Activated CD8-positive, alpha-beta T cell treated with anti-CD3 and anti-CD28 coated beads, Interleukin-2, amount 10 ng/mL, durations not matched to agents 7 days and 5 days (primary cell): ENCODE measurements around the gene GPR146. TPM values are rescaled to one million over a fixed set of nuclear protein-coding genes. Genes with fewer than 3 reads are reported as not detected.
"Not testable (repeated sequence)": the region's sequence is repeated elsewhere in the genome, so short reads cannot be mapped to it uniquely, and the experiment has no call there.

Source experiments
- ATAC-seq: fragments of 150-1000 bp; cut with Tn5 transposase; one replicate; pipeline ENCODE4 v1.10.0; 2021; ENCODE audit warnings: moderate library complexity
- CTCF ChIA-PET: fragments of 350-600 bp; sonication (Branson Sonifier 250); formaldehyde crosslinking; loops from one replicate; lab custom pipeline; 2021; ENCODE audit warnings: antibody characterized with exemption; lab: Charles Lee
- POLR2A ChIA-PET: fragments of 350-600 bp; sonication (Branson Sonifier 250); formaldehyde crosslinking; loops from one replicate; lab custom pipeline; 2021; ENCODE audit warnings: antibody characterized with exemption; lab: Charles Lee
- DNase-seq: peaks from one replicate; pipeline ENCODE4 v3.0.0-alpha.2; 2020
- H3K27ac Mint-ChIP-seq: one replicate; pipeline ENCODE4 v1.8.0; 2021; ENCODE audit warnings: mild to moderate bottlenecking, mixed read lengths
- H3K27me3 Mint-ChIP-seq: one replicate; pipeline ENCODE4 v1.8.0; 2021; ENCODE audit warnings: low read depth, mixed read lengths
- H3K36me3 Mint-ChIP-seq: one replicate; pipeline ENCODE4 v1.8.0; 2021; ENCODE audit warnings: low read depth, mixed read lengths
- H3K4me1 Mint-ChIP-seq: one replicate; pipeline ENCODE4 v1.8.0; 2021; ENCODE audit warnings: low read depth, mixed read lengths
- H3K4me3 Mint-ChIP-seq: one replicate; pipeline ENCODE4 v1.8.0; 2021; ENCODE audit warnings: mild to moderate bottlenecking, mixed read lengths
- H3K9me3 Mint-ChIP-seq: one replicate; pipeline ENCODE4 v1.8.0; 2022; ENCODE audit warnings: mixed read lengths; ENCODE audit not compliant: insufficient read depth
- total RNA-seq, 2 experiments: library from RNA; stranded (reverse); gene quantifications; one replicate each; pipeline ENCODE4 v1.2.3, GENCODE V29; 2021

The GPR146 gene, protein sequence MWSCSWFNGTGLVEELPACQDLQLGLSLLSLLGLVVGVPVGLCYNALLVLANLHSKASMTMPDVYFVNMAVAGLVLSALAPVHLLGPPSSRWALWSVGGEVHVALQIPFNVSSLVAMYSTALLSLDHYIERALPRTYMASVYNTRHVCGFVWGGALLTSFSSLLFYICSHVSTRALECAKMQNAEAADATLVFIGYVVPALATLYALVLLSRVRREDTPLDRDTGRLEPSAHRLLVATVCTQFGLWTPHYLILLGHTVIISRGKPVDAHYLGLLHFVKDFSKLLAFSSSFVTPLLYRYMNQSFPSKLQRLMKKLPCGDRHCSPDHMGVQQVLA
- 1 to 10 TPM; 2.7 to 3.1 TPM for total RNA-seq

DNA sequence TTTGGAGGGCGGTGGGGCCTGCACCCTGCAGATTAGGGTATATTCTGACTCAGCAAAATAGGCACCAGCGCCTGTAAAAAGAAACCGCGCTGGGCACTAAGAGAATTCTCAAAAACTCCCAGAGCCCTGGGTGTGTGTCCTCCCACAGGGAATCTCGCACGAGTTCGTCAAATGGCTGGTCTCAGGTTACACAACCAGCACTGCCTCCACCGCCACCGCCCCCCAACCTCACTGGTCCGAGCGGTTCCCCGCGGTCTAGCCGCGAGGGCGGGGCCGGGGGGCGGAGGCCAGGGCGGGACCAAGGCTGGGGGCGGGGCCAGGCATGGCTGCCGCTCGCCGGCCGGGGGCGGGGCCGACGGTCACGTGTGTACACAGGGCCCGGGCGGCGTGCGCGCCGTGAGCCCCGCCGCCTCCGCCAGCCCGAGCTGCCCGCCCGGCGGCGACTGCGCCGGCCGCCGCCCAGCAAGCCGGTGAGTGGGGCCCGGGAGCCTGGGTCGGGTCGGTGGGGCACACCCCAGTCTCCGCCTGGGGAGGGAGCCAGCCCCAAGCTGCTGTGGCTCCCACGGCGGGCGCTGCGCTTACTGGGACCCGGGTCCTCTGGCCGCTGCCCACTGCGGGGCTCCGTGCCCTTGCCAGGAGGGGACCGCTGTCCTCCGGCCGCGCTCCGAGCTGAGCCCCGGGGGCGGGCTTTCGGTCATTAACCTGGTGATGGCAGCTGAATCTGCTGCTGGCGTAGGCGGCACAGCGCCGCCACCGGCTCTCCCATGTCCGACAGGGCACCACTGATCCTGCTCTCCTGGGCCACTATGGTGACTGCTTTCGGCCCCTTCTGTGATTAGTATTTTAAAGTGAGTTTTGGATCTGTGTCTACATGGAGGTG lies at the start of gene GPR146:
Gene GPR146 (plus strand): TSS at position 358 of the 880 bp plus-strand sequence. CDS start 12,970 bp downstream, outside the sequence.
- no peaks in the 10 kb centered on the region for H3K9me3 Mint-ChIP-seq
- peaks cover 69% of the 10 kb centered on the region for H3K4me1 Mint-ChIP-seq
- ChIA-PET POLR2A (interaction anchor here (1.3 kb wide), 2 partner anchors 17 to 42 kb away, joined by 3 to 5 read pairs; no protein-coding TSS in a partner anchor), CTCF (interaction anchor here (1.0 to 4.6 kb wide), 8 partner anchors 10 to 94 kb away, joined by 3 to 43 read pairs (median 7); a partner anchor contains a TSS)
- no peaks in the 10 kb centered on the region for H3K27me3 Mint-ChIP-seq
- DNase-seq (peak; percentile 92), ATAC-seq (peak; percentile 94)
- peak within 1 kb of the TSS; percentile 77 for H3K4me3 Mint-ChIP-seq
- no peaks in the 10 kb centered on the region for H3K36me3 Mint-ChIP-seq
- peak within 1 kb of the TSS; percentile 78 for H3K27ac Mint-ChIP-seq

DNA sequence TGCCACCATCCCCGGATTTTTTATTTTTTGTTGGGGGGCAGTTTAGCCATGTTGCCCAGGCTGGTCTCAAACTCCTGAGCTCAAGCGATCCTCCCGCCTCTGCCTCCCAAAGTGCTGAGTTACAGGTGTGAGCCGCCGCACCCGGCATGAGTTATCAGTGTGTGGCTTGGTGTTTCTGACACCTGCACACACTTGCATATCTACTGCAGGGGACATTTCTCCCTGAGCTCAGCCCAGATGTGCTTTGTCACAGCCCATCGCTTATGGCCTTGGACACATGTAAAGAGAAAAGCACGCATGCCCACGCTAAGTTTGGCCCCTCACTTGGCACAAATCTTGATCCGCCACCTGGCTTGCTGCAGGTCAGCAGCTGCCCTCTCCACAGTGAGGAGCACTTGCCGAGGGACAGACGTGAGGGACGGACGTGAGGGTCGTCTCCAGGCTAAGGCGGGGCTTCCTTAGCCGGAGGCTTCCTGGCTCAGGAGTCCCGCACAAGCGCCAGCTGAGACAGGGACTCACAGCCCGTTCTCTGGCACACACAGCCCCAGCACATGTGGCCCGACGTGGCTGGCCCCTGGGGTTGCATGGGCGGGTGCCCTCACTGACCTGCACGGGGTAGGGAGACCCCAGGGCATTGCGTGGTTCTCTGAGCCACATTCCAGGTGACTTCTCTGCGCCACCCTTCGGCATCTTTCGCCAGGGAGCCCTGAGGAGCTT lies 49.6 kb upstream of the GPR146 start:
- H3K27me3 Mint-ChIP-seq, result no peaks in the 10 kb centered on the region
- ATAC-seq (no peak), DNase-seq (no peak)
- no peaks in the 10 kb centered on the region for H3K9me3 Mint-ChIP-seq
- no peaks in the 10 kb centered on the region for H3K36me3 Mint-ChIP-seq
- peaks cover 4% of the 10 kb centered on the region for H3K4me1 Mint-ChIP-seq
- H3K27ac Mint-ChIP-seq, result peak overlapping the region; percentile 15
- H3K4me3 Mint-ChIP-seq, result no peak overlapping the region
- ChIA-PET POLR2A (no interaction called here), CTCF (interaction anchor here (1.2 to 8.1 kb wide), 11 partner anchors 10 to 198 kb away, joined by 3 to 176 read pairs (median 19); partner anchors contain the start of gene GPR146)

DNA sequence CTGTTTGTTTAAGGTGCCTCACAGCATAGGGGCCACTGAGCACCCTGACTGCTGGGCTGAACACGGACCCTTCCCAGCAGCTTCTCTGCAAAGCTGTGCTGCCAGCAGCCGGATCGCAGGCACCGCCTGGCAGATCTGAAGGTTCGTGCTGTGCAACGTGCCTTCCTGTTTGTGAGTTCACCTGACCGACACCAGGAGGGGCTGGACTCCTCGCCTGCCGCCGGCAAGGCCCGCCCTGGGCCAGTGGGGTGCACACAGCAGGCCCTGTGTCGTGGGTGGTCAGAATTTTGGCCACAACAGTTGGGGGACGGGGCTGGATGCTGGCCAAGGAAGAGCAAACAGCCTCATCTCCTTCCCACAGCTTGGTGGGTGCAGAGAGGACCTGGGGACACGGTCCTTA lies 48.8 kb upstream of the GPR146 start:
- POLR2A ChIA-PET, result no interaction called here
- no peak overlapping the region for H3K4me3 Mint-ChIP-seq
- H3K27me3 Mint-ChIP-seq, result no peaks in the 10 kb centered on the region
- peaks cover 4% of the 10 kb centered on the region for H3K4me1 Mint-ChIP-seq
- no peaks in the 10 kb centered on the region for H3K36me3 Mint-ChIP-seq
- CTCF ChIA-PET, result interaction anchor here (4.3 to 8.1 kb wide), 3 partner anchors 49 to 180 kb away, joined by 43 to 176 read pairs (median 75); partner anchors contain the start of gene GPR146
- DNase-seq (no peak), ATAC-seq (no peak)
- H3K9me3 Mint-ChIP-seq, result no peaks in the 10 kb centered on the region
- H3K27ac Mint-ChIP-seq, result no peak overlapping the region

DNA sequence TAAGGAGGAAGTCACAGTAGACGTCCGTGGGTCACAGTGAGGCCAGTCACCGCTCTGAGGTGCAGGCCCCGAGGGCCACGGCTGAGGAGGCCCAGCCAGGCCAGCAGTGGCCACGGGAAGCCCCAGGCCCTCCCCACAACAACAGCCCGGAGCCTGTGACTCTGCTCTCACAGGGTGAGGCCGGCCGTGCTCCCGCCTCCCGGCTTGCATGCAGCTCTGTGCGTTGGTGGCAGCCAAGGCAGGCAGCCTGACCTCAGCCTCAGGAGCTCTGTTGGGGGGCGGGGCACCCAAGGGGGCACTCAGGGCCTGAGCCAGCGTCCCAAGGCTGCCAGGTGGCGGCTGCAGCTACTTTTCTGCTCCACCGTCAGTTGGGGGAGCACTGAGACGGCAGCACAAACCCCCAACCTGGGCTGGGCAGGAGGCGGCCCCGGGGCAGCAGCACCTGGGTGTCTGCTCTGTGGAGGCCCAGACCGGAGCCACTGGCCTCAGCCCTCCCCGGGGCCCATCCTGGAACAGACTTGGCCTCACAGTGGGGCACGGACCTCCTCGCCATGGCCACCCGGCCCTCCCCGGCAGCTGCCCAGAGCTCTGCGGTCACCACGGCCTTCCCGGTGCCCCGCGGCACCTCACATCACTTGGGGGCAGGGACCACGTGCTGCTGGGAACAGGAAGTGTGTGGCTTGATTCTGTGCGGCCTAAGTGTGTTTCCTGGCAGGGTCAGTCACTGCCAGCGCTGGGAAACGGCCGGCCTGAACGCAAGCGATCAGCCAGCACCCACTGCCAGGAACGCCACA lies 48.1 kb upstream of the GPR146 start:
- DNase-seq (no peak), ATAC-seq (no peak)
- Mint-ChIP-seq H3K4me3 (no peak overlapping the region), H3K27me3 (no peaks in the 10 kb centered on the region), H3K4me1 (peaks cover 4% of the 10 kb centered on the region), H3K9me3 (no peaks in the 10 kb centered on the region), H3K27ac (no peak overlapping the region), H3K36me3 (no peaks in the 10 kb centered on the region)
- CTCF ChIA-PET, result interaction anchor here (6.0 to 8.1 kb wide), 2 partner anchors 69 to 179 kb away, joined by 75 to 176 read pairs; no protein-coding TSS in a partner anchor
- POLR2A ChIA-PET, result interaction anchor here (0.6 kb wide), 1 partner anchor 223 kb away, joined by 3 read pairs; no protein-coding TSS in a partner anchor

DNA sequence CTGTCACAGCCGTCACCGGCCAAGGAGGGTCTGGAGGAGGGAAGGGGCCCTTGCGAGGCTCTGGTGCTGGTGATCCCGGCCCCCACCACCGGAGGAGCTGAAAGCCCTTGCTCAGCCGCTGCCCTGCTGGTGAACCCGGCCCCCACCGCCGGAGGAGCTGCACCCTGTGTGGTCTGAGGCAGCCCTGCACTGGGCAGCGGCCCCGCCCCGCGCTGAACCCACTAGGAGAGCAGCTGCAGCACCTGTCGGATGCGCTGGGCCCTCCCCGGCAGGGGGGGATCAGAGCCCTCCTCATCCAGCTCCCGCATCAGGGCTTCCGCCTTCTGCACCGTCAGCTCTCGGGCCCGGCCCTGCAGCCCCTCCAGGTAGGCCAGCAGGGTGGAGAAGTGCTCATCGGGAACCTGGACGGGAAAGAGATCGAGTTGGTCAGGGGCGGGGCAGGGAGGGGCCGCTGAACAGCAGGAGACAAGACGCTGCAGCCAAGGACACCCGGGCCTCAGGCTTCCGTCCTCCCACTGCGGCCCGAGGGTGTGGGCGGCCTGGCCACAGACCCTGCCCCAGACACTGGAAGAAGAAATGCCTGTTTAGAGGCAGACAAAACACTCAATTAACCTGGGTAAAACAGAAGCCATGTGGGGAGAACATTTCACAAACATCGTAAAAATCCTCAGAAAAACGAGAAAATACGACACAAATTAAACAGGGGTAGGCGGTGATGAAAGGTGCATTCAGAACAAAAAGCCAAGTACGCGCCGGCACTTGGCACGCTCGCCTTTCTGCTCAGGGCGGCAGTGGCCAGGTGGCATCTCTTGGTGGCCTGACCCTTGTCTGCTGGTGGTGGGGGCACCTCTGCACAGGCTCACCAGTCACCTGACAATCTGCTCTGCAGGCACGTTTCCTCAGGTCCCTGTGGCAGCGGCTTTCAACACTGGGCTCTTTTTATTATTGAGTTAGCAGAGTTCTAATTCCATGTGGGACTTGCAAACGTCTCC lies 46.6 kb upstream of the GPR146 start:
- Mint-ChIP-seq H3K9me3 (no peaks in the 10 kb centered on the region), H3K4me3 (no peak overlapping the region), H3K4me1 (peaks cover 4% of the 10 kb centered on the region), H3K27me3 (no peaks in the 10 kb centered on the region), H3K36me3 (no peaks in the 10 kb centered on the region), H3K27ac (no peak overlapping the region)
- POLR2A ChIA-PET, result no interaction called here
- DNase-seq (no peak), ATAC-seq (no peak)
- CTCF ChIA-PET, result interaction anchor here (1.4 to 8.1 kb wide), 2 partner anchors 68 to 178 kb away, joined by 3 to 176 read pairs; no protein-coding TSS in a partner anchor

DNA sequence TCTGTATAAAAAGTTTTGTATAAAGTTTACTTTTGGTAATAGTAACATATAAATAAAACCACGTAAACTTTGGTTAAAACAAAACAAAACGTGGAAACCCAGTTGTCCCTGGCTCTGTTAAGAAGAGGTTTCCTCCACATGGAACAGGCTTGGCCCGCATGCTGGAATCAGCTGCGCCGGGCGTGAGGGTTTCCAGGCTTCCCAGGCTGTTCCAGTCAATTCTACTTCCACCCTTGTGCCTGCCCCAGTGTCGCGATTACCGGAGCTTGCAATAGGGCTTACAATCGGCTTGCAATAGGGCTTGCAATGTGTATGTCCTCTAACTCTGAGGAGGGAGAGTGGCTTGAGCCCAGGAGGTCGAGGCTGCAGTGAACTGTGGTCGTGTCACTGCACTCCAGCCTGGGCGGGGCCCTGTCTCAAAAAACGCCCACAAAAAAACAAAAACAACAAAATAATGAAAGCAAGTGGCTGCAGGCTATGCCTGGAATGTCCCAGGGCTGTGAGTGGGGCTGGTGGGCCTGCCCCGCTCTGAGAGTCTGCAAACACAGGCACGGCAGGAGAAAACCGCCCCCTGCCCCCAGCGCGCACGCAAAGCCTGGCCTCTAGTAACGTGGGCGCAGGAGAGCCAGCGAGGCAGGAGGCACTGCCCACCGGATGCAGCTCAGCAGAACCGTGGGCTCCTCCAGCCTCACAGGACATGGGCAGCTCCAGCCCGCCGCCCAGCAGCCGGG lies 45.0 kb upstream of the GPR146 start:
- Mint-ChIP-seq H3K4me1 (no peaks in the 10 kb centered on the region), H3K4me3 (no peak overlapping the region), H3K36me3 (no peaks in the 10 kb centered on the region), H3K27me3 (no peaks in the 10 kb centered on the region), H3K27ac (no peak overlapping the region), H3K9me3 (no peaks in the 10 kb centered on the region)
- DNase-seq, result no peak
- ChIA-PET CTCF (interaction anchor here (1.4 to 8.1 kb wide), 3 partner anchors 45 to 176 kb away, joined by 3 to 176 read pairs (median 4); partner anchors contain the start of gene GPR146), POLR2A (no interaction called here)
- no peak for ATAC-seq

DNA sequence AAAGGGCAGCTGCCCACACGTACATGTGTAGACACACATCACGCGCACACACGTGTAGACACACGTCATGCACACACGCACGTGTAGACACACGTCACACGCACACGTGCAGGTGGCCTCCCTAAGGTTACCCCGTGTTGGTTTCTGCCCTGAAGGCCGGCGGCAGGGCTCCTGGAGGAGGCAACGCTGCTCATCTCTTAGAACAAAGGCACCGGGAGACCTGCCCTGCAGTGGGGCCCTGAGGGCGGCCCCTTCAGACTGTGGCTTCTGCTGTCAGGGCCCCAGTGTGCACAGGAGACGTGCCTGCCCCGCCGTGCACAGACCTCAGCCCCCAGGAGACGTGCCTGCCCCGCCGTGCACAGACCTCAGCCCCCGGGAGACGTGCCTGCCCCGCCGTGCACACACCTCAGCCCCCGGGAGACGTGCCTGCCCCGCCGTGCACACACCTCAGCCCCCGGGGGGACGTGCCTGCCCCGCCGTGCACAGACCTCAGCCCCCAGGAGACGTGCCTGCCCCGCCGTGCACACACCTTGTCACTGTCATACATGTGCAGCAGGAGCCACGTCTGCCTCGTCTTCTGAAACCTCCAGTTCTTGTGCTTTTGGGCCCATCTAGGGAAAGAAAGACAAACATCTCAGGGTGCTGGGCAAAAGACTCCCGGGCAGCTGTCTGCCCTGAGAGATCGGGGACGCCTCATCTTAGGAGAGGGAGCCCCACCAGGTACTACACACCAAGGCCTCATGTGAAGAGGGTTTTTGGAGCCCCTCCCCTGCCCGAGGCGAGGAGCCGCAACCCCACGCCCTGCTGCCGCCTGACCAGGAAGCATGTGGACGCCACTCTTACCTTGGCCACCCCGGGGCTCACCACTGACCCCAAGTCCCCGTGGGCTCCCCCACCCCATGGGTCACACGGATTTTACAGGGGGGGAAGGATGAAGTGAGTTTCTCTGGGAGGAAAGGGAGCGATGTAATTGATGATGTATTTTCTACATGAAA lies 44.1 kb upstream of the GPR146 start:
- CTCF ChIA-PET, result interaction anchor here (1.1 kb wide), 1 partner anchor 66 kb away, joined by 6 read pairs; no protein-coding TSS in a partner anchor
- Mint-ChIP-seq H3K9me3 (no peaks in the 10 kb centered on the region), H3K27me3 (no peaks in the 10 kb centered on the region), H3K36me3 (no peaks in the 10 kb centered on the region), H3K27ac (no peak overlapping the region), H3K4me1 (no peaks in the 10 kb centered on the region), H3K4me3 (no peak overlapping the region)
- no peak for DNase-seq
- peak; percentile 25 for ATAC-seq
- POLR2A ChIA-PET, result interaction anchor here (0.7 kb wide), 1 partner anchor 292 kb away, joined by 3 read pairs; no protein-coding TSS in a partner anchor

DNA sequence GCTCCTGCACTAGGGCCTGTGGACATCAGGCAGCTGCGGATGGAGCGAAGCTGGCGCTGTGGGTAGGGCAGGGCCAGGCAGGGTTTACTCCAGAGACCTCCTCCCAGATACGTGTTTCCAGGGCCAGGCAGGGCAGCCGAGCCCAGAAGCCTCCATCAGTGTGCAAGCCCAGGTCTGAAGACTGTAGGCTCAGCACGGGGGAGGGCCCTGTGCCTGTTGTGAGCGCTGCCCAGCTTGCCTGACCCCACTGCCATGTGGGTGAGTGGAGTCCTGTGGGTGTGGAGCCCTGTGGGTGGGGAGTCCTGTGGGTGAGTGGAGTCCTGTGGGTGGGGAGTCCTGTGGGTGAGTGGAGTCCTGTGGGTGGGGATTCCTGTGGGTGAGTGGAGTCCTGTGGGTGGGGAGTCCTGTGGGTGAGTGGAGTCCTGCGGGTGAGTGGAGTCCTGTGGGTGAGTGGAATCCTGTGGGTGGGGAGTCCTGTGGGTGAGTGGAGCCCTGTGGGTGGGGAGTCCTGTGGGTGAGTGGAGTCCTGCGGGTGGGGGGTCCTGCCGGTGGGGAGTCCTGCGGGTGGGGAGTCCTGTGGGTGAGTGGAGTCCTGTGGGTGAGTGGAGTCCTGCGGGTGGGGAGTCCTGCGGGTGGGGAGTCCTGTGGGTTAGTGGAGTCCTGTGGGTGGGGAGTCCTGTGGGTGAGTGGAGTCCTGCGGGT lies 43.1 kb upstream of the GPR146 start:
- not testable (repeated sequence) for H3K27ac Mint-ChIP-seq, H3K4me1 Mint-ChIP-seq, ATAC-seq, H3K4me3 Mint-ChIP-seq, H3K27me3 Mint-ChIP-seq, DNase-seq, H3K36me3 Mint-ChIP-seq, H3K9me3 Mint-ChIP-seq
- POLR2A ChIA-PET, result interaction anchor here (0.7 kb wide), 1 partner anchor 291 kb away, joined by 3 read pairs; no protein-coding TSS in a partner anchor
- CTCF ChIA-PET, result interaction anchor here (1.1 kb wide), 1 partner anchor 65 kb away, joined by 6 read pairs; no protein-coding TSS in a partner anchor
